Endothelial cell of umbilical vein (primary cell): Measurements from ENCODE around the gene SEC31A.

ENCODE experiments used
- CTCF ChIP-seq, 2 donors: IDR thresholded peaks; 1 replicate in 1 of 2; 2 replicates in 1 of 2; pipeline ENCODE4 v1.5.1; 2011; ENCODE audit warnings: low read length in 2 of 2, mild to moderate bottlenecking in 2 of 2, moderate library complexity in 2 of 2, control low read depth in 1 of 2, inconsistent platforms in 1 of 2, low read depth in 1 of 2; ENCODE audit not compliant: insufficient read depth in 1 of 2; ENCODE audit errors: extremely low read depth in 1 of 2
- EZH2 ChIP-seq: IDR thresholded peaks from 2 replicates; pipeline ENCODE4 v1.6.1; 2012; ENCODE audit warnings: borderline replicate concordance, low read depth, mild to moderate bottlenecking, moderate library complexity, low read length, inconsistent platforms; ENCODE audit not compliant: severe bottlenecking
- POLR2AphosphoS5 ChIP-seq: IDR thresholded peaks from 2 replicates; pipeline ENCODE4 v1.6.1; 2012; ENCODE audit warnings: low read depth, mild to moderate bottlenecking, control low read depth, low read length, moderate library complexity; ENCODE audit not compliant: insufficient read depth
- TF ChIP-seq, protein P1 (sequence below): IDR thresholded peaks from 2 replicates; pipeline ENCODE4 v1.6.1; 2011; ENCODE audit not compliant: insufficient read depth, insufficient read length

DNA sequence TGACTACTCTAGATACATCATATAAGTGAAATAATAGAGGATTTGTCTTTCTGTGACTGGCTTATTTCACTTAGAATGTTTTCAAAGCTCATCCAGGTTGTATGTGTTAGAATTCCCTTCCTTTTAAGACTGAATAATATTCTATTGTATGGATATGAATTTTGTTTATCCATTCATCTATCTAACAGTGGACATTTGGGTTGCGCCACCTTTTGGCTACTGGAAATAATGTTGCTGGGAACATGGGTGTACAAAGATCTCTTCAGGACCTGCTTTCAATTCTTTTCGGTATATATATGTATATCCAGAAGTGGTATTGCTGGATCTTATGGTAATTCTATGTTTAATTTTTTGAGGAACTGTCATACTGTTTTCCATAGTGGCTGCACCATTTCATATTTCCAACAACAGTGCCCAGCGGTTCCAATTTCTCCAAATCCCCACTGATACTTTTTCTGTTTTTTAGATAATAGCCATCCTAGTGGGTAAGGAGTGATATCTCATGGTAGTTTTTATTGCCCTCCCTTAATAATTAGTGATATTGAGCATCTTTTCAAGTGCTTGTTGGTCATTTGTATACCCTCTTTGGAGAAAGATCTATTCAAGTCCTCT is 88.9 kb downstream of the SEC31A start:
- no peak for TF ChIP-seq POLR2AphosphoS5
- TF ChIP-seq EZH2 = no peak
- TF ChIP-seq CTCF (IDR thresholded peaks at IDR 0.05; ENCODE audit: extremely low read depth in 1 of 2, insufficient read depth in 1 of 2, low read depth in 1 of 2, low read length in 2 of 2) = peak; percentile 29 to 42
- TF ChIP-seq, protein P1, sequence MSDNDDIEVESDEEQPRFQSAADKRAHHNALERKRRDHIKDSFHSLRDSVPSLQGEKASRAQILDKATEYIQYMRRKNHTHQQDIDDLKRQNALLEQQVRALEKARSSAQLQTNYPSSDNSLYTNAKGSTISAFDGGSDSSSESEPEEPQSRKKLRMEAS = no peak
